IPS DF 19.7 (cell line): ENCODE data around the gene PXDC1.

Experiments used
- DNase-seq: peaks from one replicate; pipeline ENCODE4 v3.0.0-alpha.2; 2013; ENCODE audit warnings: low read depth, low spot score

Gene PXDC1

DNA sequence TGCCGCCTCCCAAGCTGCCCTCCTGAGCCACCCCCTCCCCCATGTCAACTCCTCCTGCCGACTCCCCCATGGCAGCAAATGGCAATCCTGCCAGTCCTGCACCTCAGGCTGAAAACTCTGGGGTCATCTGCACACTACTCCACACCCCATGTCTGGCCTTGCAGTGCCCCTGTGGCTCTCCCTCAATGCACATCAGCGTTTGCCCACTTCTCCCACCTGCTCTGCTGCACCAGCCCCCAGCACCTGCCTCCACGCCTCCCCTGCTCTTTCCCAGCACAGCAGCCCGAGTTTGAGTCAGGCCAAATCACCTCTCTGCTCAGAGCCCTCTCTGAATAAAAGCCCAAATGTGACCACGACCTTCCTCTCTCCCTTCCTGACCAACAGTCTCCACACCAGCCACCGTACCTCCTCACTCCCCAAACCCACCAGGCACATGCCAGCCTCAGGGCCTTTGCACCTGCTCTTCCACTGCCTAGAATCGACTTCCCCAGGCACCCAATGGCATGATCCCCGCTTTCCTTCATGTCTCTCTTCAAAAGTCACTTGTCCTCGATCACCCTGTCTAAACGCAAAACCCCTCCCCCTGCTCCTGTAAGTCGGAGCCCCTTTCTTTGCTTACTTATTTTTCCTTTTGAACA is 4.3 kb downstream of the PXDC1 start:
- DNase-seq, result no peak

DNA sequence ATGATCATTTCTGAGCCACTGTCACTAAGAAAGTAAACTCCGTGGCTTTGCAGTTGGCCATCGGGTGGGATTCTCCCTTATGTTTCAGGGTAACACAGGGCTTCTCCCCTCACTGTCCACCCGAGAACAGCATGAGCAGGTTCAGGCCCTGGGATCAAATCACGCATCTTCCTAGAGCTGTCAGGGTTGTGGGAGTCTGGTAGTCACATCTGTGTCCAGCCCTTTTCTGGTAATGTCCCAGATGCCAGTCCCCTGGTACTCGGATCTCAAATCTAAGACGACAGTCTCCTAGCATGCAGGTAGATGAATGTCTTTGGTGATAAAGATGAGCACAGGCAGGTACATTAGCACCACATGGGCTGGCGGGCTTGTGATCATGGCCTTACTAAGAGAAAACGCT is 4.8 kb downstream of the PXDC1 start:
- DNase-seq, result no peak

DNA sequence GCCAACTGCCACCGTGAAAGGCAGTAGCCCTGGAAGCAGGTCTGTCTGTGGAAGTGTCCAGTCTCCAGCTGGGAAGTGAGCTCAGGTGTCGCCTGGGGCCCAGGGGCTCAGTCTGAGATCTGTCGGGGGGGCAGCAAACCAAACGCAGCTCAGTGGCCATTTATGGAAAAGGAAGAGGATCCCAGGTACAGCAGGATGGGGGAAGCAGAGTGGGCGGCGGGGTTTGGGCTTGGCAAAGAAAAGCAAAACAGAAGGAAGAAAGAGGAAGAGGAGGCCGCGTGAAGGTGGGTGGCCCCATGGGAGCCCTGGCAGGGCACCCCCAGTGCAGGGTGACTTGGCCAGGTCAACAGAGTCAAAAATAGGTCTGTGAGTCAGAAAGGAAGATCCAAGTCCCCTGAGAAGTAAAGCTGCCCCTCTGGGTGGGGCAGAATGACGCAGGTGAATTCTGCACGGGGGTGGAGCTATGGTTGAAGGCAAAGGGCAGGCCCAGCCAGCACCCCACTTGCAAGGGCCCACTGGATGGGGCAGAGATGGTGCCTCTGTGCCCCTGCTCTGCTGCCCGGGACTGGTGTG is 5.3 kb downstream of the PXDC1 start:
- no peak for DNase-seq

DNA sequence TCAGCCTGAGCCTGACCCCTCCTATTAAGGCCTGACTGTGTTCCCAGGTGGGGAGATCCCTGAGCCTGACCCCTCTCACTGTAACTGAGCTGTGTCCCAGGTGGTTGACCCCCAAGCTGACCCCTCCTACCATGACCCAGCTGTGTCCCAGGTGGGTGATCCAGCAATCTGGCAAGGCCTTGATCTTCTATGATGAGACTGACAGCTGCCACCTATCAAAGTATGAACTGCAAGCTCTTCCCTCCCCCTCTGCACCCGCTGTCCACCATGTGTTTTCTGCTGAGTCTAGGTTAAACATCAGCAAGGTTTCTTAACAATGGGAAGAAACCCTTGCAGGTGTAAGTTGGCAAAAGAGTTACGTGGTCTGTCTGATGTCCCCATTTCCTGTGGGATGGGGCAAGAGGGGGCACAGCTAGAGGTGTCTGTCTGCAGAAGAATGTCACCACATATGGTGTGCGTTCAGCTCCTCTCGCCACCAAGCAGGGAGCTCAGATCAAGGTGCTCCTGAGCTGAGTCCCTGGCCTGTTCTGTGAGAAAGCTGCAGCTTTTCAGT is 5.9 kb downstream of the PXDC1 start:
- no peak for DNase-seq

DNA sequence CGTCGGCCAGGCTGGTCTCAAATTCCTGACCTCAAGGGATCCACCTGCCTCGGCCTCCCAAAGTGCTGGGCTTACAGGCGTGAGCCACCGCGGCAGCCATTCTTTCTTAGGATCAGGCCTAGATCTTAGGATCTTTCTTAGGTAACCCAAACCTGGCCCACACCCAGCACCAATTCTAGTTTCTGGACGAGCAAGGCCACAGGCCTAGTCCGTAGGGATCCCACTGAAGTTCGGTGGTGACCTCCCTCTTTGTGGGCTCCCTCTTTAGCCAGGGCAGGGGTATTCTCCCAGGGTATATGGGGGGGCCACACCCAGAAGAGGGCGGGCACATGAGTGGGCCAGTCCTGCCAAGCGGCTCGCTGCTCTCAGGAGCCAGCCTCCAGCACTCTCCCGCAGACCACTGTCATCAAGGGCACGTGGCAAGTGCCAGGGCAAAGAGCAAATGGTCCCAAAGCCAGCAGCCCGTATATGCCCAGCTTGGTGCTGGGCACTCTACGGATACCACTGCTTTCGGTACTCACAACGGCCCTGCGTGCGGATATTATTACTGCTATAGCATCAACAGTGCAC is 6.5 kb downstream of the PXDC1 start:
- DNase-seq, result no peak

DNA sequence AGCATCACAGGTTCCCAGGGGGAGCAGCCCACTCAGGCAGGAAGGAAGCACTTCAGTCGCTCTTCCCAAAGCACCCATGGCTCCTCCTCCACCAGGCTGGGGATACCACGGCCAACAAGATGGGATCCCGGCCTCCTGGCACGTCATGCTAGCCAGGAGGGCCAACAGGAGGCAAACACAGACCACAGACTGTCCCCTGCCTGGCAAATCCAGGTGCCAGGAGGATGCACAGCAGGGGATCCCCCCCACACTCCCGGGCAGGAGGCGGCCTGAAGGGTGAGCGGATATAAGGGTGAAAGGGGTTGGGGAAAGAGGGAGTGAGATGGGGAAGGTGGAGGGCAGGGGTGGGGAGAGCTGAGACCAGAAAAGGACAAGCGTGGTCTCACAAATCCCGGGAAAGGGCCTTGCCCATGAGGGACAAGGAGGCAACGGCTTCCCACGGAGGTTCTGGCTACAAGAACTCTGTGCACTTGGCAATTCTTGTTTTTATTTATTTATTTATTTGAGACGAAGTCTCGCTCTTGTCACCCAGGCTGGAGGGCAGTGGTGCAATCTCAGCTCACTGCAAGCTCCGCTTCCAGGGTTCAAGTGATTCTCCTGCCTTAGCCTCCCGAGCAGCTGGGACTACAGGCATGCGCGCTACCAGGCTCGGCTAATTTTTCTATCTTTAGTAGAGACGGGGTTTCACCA is 7.2 kb downstream of the PXDC1 start:
- DNase-seq, result no peak

DNA sequence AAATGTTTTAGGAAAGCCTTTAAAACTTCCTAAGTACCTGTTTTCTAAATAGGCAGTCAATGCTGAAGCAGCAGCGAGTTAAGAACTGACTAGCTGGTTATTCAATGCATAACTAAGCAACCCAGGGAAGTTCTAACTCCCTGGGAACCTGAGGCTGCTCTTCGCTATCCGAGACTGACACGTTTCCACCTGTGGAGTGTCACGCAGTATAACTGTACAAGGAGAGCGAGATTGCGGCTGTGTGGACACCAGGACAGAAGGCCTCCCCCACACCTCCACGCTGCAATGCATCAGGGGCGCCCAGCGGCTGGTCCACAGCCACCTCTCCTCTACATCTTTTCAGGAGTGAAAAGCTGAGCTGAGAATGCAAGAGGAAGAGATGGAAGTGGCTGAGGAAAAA is 8.0 kb downstream of the PXDC1 start:
- DNase-seq, result no peak

DNA sequence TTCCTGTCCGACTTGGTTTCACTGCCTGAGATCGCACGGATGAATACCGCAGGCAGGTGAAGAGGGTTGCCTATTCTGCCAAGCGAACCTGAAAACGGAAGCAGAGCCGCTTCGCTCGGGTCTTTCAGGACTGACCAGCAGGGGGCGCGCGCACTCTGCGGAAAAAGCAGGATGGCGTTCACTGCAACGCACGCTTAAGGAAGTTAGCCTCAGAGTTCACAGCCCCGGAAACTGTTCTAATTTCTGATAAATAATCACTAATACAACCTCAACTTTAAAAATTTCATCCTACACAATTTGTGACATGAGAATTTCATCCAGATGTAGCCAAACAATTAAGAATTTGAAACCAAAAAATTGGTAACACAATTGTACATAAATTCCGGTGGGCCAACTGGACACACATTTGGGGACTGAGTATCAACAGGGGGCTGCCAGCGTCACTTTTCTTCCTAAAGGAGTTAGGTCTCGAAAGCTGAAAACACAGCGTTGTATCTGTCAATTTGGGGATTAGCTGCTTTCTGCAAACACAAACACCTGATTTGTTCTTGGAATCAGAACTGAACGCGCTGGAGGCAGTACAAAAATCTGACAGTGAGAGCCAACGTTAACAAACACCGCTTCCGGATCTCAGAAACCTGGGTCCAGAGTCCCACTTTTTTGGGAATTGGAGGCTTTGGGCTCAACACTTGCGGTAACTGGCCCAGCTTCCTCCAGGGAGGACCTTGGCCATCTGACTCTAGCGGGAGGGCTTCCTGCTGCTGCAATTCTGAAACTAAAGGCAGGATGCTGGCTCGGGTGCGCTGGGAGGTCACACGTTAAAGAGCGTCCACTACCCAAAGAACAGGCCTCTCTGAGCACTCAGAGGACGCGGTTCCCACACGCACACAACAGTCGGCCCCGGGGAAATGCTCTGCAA is 8.8 kb downstream of the PXDC1 start:
- DNase-seq, result no peak

DNA sequence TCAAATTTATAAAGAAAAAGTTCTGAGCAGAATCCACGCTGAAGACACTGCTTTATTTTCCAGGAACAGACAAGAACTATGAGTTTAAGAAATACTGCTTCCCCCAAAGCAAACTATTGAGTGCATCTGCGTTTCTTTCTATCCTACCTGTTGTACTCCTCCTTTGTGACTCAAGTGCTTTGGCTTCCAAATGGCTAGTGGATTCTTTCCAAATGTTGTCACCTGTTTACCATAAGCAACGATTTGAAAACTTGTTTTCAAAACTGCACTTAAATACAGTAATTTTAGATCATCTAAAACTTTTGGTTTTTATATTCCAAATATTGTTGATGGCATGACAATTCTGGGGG is 9.5 kb downstream of the PXDC1 start:
- no peak for DNase-seq

DNA sequence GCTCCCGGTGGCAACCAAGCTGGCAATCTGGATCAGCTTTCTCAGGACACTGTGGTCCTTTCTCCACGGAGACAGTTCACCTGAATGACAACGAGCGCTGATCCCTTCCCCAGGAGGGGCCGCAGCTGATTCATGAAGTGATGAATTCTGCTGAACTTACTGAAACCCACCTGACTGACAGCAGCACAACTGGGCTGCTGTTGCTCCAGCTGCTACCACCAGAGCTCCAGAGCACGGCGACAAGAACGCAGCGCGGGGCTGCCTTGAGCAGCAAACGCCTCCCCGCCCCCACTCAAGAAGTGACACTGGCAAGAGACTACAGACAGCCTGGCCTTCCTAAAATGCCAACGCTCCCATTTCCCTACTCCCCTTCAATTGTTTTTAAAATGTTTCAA is 10.0 kb downstream of the PXDC1 start:
- DNase-seq, result no peak

DNA sequence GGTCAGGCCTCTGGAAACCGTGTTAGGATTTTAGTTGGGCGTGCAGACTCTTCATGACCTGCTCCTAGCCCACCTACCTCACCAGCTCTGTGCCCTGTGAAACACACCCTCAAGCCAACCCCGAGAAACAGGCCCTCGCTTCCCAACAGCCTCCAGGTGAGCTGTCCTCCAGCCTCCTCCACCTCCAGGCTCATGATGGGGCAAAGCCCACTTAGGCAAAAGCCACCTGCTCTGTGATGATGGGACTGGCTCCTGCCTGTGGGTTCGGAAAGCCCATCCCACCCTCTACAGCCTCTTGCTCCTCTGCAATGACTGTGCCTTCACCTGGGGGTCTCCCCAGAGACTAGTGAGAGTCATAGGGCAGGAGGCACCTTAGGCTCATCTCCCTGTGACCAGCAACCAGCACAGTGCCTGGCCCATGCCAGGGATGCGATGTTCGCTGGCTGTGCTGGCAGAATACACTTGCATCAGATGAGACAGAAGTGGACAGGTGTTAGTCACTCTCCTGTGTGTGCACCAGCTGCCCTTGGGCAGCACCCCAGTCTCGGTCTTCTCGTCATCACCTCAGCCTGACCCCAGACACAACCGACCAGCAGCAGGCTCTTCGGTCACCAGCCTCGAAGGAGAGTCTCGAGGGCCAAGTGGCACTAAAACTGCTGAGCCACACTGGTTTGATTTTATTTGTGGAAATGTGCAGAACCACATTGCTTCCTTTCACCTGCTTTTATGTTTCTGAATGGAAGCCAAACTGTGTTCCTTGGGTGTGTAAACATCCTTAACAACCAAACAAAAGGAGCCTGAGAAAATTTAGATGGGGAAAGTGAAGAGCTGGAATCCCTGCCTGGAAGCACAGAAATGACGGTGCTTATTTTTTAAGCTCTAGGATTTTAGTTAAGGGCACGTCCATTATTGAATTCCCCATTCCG is 10.7 kb downstream of the PXDC1 start:
- no peak for DNase-seq

DNA sequence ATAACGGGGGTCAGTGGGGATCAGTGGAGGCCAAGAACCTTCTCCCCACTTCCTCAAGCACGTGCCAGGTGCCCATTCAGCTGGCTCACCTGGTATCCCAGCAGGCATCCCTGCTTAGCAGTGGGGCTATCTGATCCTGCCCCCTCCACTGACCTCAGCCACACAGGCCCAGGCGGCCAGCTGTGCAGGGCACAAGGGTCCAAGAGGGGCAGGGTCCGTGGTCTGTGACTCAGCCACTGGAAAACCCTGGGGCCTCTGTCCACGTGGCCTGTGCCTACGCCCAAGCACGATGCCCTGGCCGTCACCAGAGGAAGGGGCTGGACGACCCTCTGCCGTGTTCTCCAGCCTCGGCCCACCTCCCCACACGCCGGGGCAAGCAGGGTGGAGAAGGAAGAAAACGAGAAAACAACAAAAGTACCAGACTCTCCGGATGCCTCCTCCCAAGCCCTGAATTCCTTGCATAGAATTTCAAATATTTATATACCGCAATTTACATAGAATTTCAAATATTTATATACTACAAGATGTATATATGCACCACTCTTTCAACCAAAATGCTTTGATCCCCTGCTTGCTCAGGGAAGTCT is 12.1 kb downstream of the PXDC1 start:
- no peak for DNase-seq

DNA sequence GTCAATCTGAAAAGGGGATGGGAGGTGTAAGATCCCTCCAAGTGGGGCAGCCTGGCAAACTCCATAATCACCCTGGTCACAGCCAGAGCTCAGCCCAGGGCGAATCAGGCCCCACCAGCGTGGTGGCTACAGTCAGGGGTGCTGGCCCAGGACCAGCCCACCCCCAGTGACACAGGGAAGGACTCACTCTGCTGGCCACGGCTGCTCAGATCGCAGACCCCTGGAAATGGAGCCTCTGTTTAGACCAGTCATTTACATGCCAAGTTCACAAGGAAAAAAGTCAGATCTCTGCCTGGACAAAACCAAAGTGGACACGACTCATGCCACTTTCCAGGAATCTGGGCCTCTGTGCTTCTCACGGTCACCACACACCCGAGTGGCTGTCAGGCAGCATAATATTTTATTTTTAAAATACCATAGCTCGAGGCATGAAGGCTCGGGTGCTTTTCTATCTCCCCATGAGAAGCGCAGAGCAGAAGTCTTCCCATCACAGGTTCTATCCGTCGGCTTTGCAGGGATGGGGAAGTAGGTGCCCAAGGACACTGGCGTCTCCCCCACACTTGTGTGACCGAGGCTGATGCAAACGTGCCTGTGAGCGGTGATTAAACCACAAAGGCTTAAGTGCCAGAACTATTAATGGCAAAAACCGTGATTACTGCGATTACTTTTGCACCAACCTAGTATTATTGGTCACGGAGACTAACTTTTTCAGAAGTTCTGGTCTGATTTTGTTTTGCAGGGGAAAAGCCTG is 13.0 kb downstream of the PXDC1 start:
- DNase-seq, result no peak

DNA sequence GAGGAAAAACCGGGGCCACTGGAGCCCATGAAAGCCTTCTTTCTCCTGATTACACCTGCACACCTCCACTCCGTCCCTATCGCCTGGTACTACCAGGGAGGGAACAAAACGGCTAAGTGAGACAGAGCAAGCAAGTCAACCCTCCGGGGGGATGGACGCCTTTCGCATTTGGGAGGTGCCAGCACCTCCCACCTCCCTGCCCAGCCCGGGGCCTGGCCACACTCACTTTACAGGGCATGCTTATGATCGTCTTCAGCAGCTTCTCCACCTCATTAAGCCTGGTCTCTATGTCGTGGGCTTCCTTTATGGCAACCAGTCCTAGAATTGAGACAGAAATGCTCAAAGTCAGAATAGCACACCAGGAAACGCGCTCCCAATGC is 13.7 kb downstream of the PXDC1 start:
- DNase-seq, result no peak

DNA sequence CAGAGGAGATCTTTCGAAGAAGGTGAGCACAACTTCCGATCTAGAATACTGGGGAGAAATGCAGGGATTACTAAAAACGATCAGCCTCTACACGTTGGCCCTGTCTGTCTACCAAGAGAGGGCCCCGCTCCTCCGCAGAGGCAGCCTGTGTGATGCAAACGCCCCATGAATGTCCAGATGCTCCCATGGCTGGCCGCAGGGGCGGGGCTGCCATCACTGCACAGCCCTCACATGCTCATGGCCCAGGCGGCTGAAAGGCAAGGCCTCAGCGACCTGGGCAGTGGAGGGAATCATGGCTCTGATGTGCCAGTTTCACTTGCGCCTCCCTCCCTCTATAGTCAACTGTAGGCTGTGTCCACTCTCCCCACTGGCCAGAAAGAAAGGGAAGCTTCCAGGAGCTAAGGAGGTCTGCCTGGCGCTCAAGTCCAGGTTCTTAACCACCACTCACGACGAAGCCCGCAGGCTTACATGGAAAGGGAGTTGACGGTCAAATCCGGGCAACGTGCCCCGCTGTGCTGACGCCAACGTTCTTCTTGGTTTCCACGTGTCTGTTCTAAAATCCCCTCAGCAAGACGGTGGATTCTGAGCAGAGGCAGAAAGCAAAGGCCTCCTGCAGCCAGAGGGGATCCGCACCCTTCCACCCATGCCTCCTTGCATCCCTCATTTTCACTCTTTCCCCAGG is 14.2 kb downstream of the PXDC1 start:
- no peak for DNase-seq

DNA sequence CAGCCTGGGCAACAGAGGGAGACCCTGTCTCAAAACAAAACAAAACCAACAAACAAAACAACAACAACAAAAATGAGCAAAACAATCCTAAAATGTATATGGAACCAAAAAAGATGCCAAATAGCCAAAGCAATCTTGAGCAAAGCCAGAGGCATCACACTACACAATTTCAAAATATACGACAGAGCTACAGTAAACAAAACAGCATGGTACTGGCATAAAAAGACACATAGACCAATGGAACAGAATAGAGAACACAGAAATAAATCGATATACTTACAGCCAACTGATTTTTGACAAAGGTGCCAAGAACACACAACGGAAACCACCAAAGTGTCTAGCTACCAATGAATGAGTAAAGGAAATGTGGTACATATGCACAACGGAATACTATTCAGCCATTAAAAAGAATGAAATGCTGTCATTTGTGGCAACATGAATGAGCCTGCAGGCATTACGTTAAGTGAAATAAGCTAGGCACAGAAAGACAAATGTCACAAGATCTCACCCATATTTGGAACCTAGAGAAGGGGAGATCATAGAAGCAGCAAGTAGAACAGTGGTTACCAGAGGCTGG is 16.4 kb downstream of the PXDC1 start:
- no peak for DNase-seq

DNA sequence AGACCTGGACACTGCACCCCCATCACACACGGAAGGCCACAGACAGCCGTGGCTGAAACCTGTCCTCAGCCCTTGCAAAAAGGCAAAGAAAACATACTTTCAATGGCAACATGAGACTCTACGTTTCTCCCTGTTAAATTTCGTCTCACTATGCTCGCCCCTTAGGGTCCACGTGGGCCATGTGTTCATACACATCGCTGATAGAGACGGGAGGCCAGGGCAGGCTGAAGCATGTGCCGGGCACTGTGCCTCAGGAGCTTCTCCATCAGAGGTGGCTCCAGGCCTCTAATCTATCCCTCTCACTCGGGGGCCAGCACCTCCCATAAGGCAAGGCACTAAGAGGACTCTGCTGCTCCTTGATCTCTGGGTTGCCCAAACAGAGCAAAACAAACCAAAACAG is 17.5 kb downstream of the PXDC1 start:
- DNase-seq, result no peak

DNA sequence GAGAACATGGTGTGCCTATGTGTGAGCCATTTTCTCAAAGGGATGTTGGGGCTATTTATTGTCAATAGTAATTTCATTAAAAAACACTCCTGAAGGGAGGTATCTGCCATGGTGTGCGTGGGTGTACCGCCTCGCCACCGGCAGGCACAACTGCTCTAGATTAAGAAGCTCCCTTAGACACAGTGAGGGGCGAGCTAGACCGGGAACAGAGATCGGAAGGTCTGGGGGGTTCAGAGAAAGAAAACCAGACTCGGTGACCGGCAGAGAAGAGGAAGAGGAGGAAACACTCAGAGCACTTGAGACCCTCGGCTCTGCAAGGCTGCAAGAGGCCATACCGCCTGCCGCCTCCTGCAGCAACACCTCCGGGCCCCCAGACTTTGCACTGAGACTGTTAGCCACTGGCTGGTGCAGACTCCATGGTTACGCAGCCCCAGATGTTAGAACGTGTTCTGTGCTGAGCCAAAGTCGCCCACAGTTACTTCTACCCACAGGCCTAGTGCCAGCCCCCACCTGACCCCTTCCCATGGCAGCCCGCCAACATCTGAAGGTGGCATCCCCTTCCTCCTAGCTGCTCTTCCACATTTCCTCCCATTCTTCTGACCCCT is 18.1 kb downstream of the PXDC1 start:
- DNase-seq, result no peak
